ENCODE results near the gene TOMM20. TPM values are rescaled to one million over a fixed set of nuclear protein-coding genes. Genes with fewer than 3 reads are reported as not detected.

The TOMM20 gene
- total and polyA plus RNA-seq, 9 of the 15 experiments (the other 6 are each of a cell fraction or from before 2014, with no cell fraction given) = 70.6 to 334 (median 159) TPM

DNA sequence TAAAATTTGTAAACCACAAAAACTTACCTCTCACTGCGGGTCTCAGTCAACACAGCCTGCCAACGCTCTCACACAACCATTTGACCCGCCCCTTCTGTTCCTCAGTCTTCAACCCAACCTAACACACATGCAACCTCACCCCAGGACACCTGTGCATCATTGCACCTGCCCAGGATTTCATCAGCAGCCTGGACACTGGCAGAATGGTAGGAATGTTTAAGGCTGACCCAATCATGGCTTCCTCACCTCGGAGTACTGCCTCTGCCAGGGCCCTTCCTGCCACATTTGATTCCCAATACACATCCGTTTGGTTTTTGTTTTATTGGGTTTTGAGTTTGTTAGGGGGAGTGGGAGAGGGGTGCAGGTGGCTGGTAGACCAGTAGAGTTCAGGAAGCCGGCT, 40.7 kb downstream of the TOMM20 start:
- Histone ChIP-seq H3K9me1 (ENCODE audit: control insufficient read depth, insufficient read depth, low read length) (no peaks in the 10 kb centered on the region), H3K27me3 (ENCODE audit: control insufficient read depth in 2 of 2, insufficient read depth in 2 of 2, low read length in 2 of 2) (no peaks in the 10 kb centered on the region), H3K27ac (ENCODE audit: extremely low read depth, low read depth, low read length) (no peak overlapping the region), H3K4me1 (replicated peaks in 1 of 2; ENCODE audit: control insufficient read depth in 2 of 2, insufficient read depth in 2 of 2, low read length in 2 of 2) (peaks cover 20 to 21% of the 10 kb centered on the region in 2 experiments), H3K9ac (ENCODE audit: insufficient read depth in 1 of 2, low read depth in 2 of 2, low read length in 2 of 2) (no peak overlapping the region), H4K20me1 (replicated peaks; ENCODE audit: control insufficient read depth, insufficient read depth, low read length) (no peaks in the 10 kb centered on the region), H2AFZ (ENCODE audit: low read depth, low read length) (no peak overlapping the region; the same call in 1 of the 2 replicates), H3K4me3 (no peak overlapping the region), H3K9me3 (replicated peaks; ENCODE audit: control insufficient read depth, insufficient read depth, low read depth, low read length) (no peaks in the 10 kb centered on the region), H3K4me2 (ENCODE audit: insufficient read depth, low read length) (no peak overlapping the region), H3K36me3 (ENCODE audit: control insufficient read depth, insufficient read depth, low read length) (no peaks in the 10 kb centered on the region), H3K79me2 (ENCODE audit: control insufficient read depth, insufficient read depth, low read length) (no peaks in the 10 kb centered on the region)
- ChIA-PET CTCF (ENCODE audit: low intra/inter-chr PET ratio) (no interaction called here), POLR2A (interaction anchor here (1.5 kb wide), 1 partner anchor 8 kb away, joined by 4 read pairs; no protein-coding TSS in a partner anchor)
- no peak for TF ChIP-seq BRF1 (IDR thresholded peaks at IDR 0.05; ENCODE audit: borderline replicate concordance, extremely low read depth, insufficient read length)
- TF ChIP-seq, protein P1, sequence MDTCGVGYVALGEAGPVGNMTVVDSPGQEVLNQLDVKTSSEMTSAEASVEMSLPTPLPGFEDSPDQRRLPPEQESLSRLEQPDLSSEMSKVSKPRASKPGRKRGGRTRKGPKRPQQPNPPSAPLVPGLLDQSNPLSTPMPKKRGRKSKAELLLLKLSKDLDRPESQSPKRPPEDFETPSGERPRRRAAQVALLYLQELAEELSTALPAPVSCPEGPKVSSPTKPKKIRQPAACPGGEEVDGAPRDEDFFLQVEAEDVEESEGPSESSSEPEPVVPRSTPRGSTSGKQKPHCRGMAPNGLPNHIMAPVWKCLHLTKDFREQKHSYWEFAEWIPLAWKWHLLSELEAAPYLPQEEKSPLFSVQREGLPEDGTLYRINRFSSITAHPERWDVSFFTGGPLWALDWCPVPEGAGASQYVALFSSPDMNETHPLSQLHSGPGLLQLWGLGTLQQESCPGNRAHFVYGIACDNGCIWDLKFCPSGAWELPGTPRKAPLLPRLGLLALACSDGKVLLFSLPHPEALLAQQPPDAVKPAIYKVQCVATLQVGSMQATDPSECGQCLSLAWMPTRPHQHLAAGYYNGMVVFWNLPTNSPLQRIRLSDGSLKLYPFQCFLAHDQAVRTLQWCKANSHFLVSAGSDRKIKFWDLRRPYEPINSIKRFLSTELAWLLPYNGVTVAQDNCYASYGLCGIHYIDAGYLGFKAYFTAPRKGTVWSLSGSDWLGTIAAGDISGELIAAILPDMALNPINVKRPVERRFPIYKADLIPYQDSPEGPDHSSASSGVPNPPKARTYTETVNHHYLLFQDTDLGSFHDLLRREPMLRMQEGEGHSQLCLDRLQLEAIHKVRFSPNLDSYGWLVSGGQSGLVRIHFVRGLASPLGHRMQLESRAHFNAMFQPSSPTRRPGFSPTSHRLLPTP (IDR thresholded peaks at IDR 0.05; ENCODE audit: borderline replicate concordance, extremely low read depth, insufficient read length) = no peak
- intact Hi-C loops (cut with micrococcal nuclease) (no loop called here), in situ Hi-C loops (cut with MboI) (loop anchor here (10.0 kb wide), 1 partner anchor 333 kb away; no protein-coding TSS in a partner anchor)
- FAIRE-seq (no peak), ATAC-seq (no peak), DNase-seq (ENCODE audit: extremely low read depth in 1 of 4, low spot score in 3 of 4) (no peak)
- no TSS peak for BruUV-seq (replicated peaks)
- 16% methylated on average over 6 of the region's 6 CpGs for WGBS (ENCODE audit: insufficient coverage, low coverage, missing lambda C conversion rate)
